Measurements from ENCODE around the gene CHAF1A.

GRCh38 chr19:4354282-4354681, 48.2 kb upstream of the CHAF1A start:
- TF ChIP-seq CTCF (tag by site-specific recombination; IDR thresholded peaks at IDR 0.05) (no peak), IKZF3 (tag by site-specific recombination; IDR thresholded peaks at IDR 0.05) (no peak), ZNF624 (tag by site-specific recombination; IDR thresholded peaks at IDR 0.05) (no peak), ZFP3 (tag by site-specific recombination; IDR thresholded peaks at IDR 0.05; ENCODE audit: low read depth) (no peak), SP2 (tag by site-specific recombination; IDR thresholded peaks at IDR 0.05) (no peak), ZNF366 (tag by site-specific recombination; conservative IDR thresholded peaks at IDR 0.05) (no peak), ZBTB8A (tag by site-specific recombination; IDR thresholded peaks at IDR 0.05) (no peak), ZNF747 (tag by site-specific recombination; IDR thresholded peaks at IDR 0.05) (no peak), ZFP41 (tag by site-specific recombination; IDR thresholded peaks at IDR 0.05; ENCODE audit: borderline replicate concordance) (no peak), YY1 (tag by site-specific recombination; IDR thresholded peaks at IDR 0.05) (no peak), ZNF398 (tag by site-specific recombination; IDR thresholded peaks at IDR 0.05) (no peak), ATF2 (tag by site-specific recombination; IDR thresholded peaks at IDR 0.05; ENCODE audit: low read depth) (no peak)

All from HEK293 (cell line).